Esophagus squamous epithelium (tissue), 5 donors: ENCODE measurements around the gene GRID2. TPM values are rescaled to one million over a fixed set of nuclear protein-coding genes. Genes with fewer than 3 reads are reported as not detected.

Source experiments
- DNase-seq: peaks from one replicate; lab custom pipeline; 2025; lab: John Stamatoyannopoulos, UW
- H3K27ac ChIP-seq, 4 donors: fragments of 200-600 bp; sonication (generic); one replicate each; pipeline ENCODE4 v1.5.1; 2016 to 2019; ENCODE audit warnings: mild to moderate bottlenecking in 1 of 4
- H3K27me3 ChIP-seq, 4 donors: fragments of 200-600 bp; sonication (generic); 1 replicate in 3 of 4; 2 replicates in 1 of 4; pipeline versions ENCODE4 v1.5.1 to v1.6.0; 2017 to 2021; ENCODE audit warnings: antibody characterized with exemption in 1 of 4
- H3K36me3 ChIP-seq, 3 donors: fragments of 200-600 bp; sonication (generic); one replicate each; pipeline ENCODE4 v1.5.1; 2016 to 2019
- H3K4me1 ChIP-seq, 3 donors: fragments of 200-600 bp; sonication (generic); one replicate each; pipeline ENCODE4 v1.5.1; 2017 to 2019
- H3K4me3 ChIP-seq, 4 donors: fragments of 200-600 bp; sonication (generic); 1 replicate in 3 of 4; 2 replicates in 1 of 4; pipeline ENCODE4 v1.5.1; 2016 to 2019; ENCODE audit warnings: mild to moderate bottlenecking in 2 of 4, moderate library complexity in 1 of 4
- H3K9me3 ChIP-seq, 3 donors: fragments of 200-600 bp; sonication (generic); one replicate each; pipeline ENCODE4 v1.5.1; 2016 to 2019
- CTCF ChIP-seq, 6 experiments: fragments of 450-650 bp in 4 of 6; fragments of 200-600 bp in 2 of 6; sonication (generic) in 2 of 6; IDR thresholded peaks; one replicate each; pipeline ENCODE4 v1.5.1; 2016 to 2019; ENCODE audit warnings: antibody characterized with exemption in 6 of 6, mild to moderate bottlenecking in 4 of 6, moderate library complexity in 4 of 6
- POLR2A ChIP-seq, 4 donors: fragments of 450-650 bp; IDR thresholded peaks; one replicate each; pipeline ENCODE4 v1.6.1; 2017; ENCODE audit warnings: antibody characterized with exemption in 4 of 4, mild to moderate bottlenecking in 4 of 4, moderate library complexity in 3 of 4
- WGBS, 2 donors: methylation state at CpG; one replicate each; pipeline ENCODE4 v1.1.5; 2018; 5-methylcytosine and 5-hydroxymethylcytosine counted together
- intact Hi-C: fragments of 100-400 bp; cut with DNase I; formaldehyde crosslinking; loops from one replicate; pipeline ENCODE4 v1.15.0; 2022
- total RNA-seq, 4 donors: library from RNA; depleted of rRNA; stranded (reverse); fragments of >200 nt; gene quantifications; one replicate each; pipeline ENCODE4 v1.1.0, GENCODE V29; 2016
- donor health status: DM: yes; HTN: yes; CAD: no.

The GRID2 gene
- total RNA-seq, 4 donors from 2014 or later: not detected

GRCh38 chr4:92488496-92488895, 184.7 kb downstream of the GRID2 start:
- Histone ChIP-seq H3K27me3 (no peaks in the 10 kb centered on the region), H3K27ac (no peak overlapping the region), H3K36me3 (no peaks in the 10 kb centered on the region), H3K9me3 (no peaks in the 10 kb centered on the region), H3K4me3 (no peak overlapping the region), H3K4me1 (no peaks in the 10 kb centered on the region)
- DNase-seq: no peak
- intact Hi-C loops: no loop called here
- 43 to 67% methylated on average over 1 of the region's 1 CpG for WGBS, 2 donors
- no peak for TF ChIP-seq POLR2A (IDR thresholded peaks at IDR 0.05)
- TF ChIP-seq CTCF (IDR thresholded peaks at IDR 0.05): no peak

- TF ChIP-seq CTCF (IDR thresholded peaks at IDR 0.05) (no peak), POLR2A (IDR thresholded peaks at IDR 0.05) (no peak)
- Histone ChIP-seq H3K9me3 (no peaks in the 10 kb centered on the region), H3K4me3 (no peak overlapping the region), H3K4me1 (no peaks in the 10 kb centered on the region), H3K27me3 (no peaks in the 10 kb centered on the region), H3K27ac (no peak overlapping the region), H3K36me3 (no peaks in the 10 kb centered on the region)
- no peak for DNase-seq
- 54 to 69% methylated on average over 1 of the region's 1 CpG for WGBS, 2 donors
- intact Hi-C loops: no loop called here
Observed at GRCh38 chr4:92497141-92497540, 193.4 kb downstream of the GRID2 start.

GRCh38 chr4:92501456-92501855, 197.7 kb downstream of the GRID2 start:
- intact Hi-C loops: no loop called here
- Histone ChIP-seq H3K4me1 (no peaks in the 10 kb centered on the region), H3K27ac (no peak overlapping the region), H3K27me3 (no peaks in the 10 kb centered on the region), H3K4me3 (no peak overlapping the region), H3K9me3 (no peaks in the 10 kb centered on the region), H3K36me3 (no peaks in the 10 kb centered on the region)
- no peak for TF ChIP-seq CTCF (IDR thresholded peaks at IDR 0.05)
- TF ChIP-seq POLR2A (IDR thresholded peaks at IDR 0.05): no peak
- DNase-seq: no peak
- 49 to 61% methylated on average over 2 of the region's 2 CpGs for WGBS, 2 donors

- Histone ChIP-seq H3K36me3 (no peaks in the 10 kb centered on the region), H3K4me3 (no peak overlapping the region), H3K27ac (no peak overlapping the region), H3K4me1 (no peaks in the 10 kb centered on the region), H3K27me3 (no peaks in the 10 kb centered on the region), H3K9me3 (no peaks in the 10 kb centered on the region)
- TF ChIP-seq CTCF (IDR thresholded peaks at IDR 0.05): no peak
- TF ChIP-seq POLR2A (IDR thresholded peaks at IDR 0.05): no peak
- DNase-seq: no peak
- intact Hi-C loops: no loop called here
Observed at GRCh38 chr4:92506933-92507332, 203.2 kb downstream of the GRID2 start.

GRCh38 chr4:92514627-92515026, 210.9 kb downstream of the GRID2 start:
- no peaks in the 10 kb centered on the region for H3K4me1 ChIP-seq
- no peaks in the 10 kb centered on the region for H3K27me3 ChIP-seq
- no peak overlapping the region for H3K4me3 ChIP-seq
- TF ChIP-seq POLR2A (IDR thresholded peaks at IDR 0.05) (no peak), CTCF (IDR thresholded peaks at IDR 0.05) (no peak)
- DNase-seq: no peak
- no peak overlapping the region for H3K27ac ChIP-seq
- intact Hi-C loops: no loop called here
- H3K36me3 ChIP-seq: no peaks in the 10 kb centered on the region
- no peaks in the 10 kb centered on the region for H3K9me3 ChIP-seq
- 81 to 85% methylated on average over 1 of the region's 1 CpG for WGBS, 2 donors
